ENCODE results near the gene VASN.

VASN gene

GRCh38 chr16:4354512-4355409 lies 16.9 kb upstream of the VASN start:
- DNase-seq = no peak

GRCh38 chr16:4356820-4357219 lies 14.8 kb upstream of the VASN start:
- no peak for DNase-seq

- DNase-seq = no peak
Measured at GRCh38 chr16:4358236-4358635, 13.4 kb upstream of the VASN start.

GRCh38 chr16:4358831-4359561 lies 12.7 kb upstream of the VASN start:
- DNase-seq = no peak

GRCh38 chr16:4359914-4360313 lies 11.7 kb upstream of the VASN start:
- no peak for DNase-seq

- DNase-seq = no peak
Measured at GRCh38 chr16:4360538-4361021, 11.1 kb upstream of the VASN start.

GRCh38 chr16:4361033-4361943 lies 10.4 kb upstream of the VASN start:
- DNase-seq = no peak

GRCh38 chr16:4361944-4362311 lies 9.7 kb upstream of the VASN start:
- no peak for DNase-seq

GRCh38 chr16:4362476-4363135 lies 9.0 kb upstream of the VASN start:
- DNase-seq = no peak

- DNase-seq = no peak
Measured at GRCh38 chr16:4364196-4365013, 7.2 kb upstream of the VASN start.

- DNase-seq = no peak
Measured at GRCh38 chr16:4365014-4365406, 6.6 kb upstream of the VASN start.

GRCh38 chr16:4365615-4366014 lies 6.0 kb upstream of the VASN start:
- DNase-seq = no peak

- no peak for DNase-seq
Measured at GRCh38 chr16:4366016-4366415, 5.6 kb upstream of the VASN start.

GRCh38 chr16:4367393-4367856 lies 4.2 kb upstream of the VASN start:
- no peak for DNase-seq

- DNase-seq = no peak
Measured at GRCh38 chr16:4369007-4369733, 2.5 kb upstream of the VASN start.

- no peak for DNase-seq
Measured at GRCh38 chr16:4370151-4370550, 1.5 kb upstream of the VASN start.

- DNase-seq = no peak
Measured at GRCh38 chr16:4370570-4371356, 885 bp upstream of the VASN start.

GRCh38 chr16:4372001-4372577 lies 441 bp downstream of the VASN start:
- no peak for DNase-seq

- DNase-seq = no peak
Measured at GRCh38 chr16:4372578-4373355, 1.1 kb downstream of the VASN start.

All from DMS79 treated with DMSO at 0.1 percent for 48 hours (cell line).